Activated T-helper 1 cell treated with anti-CD3 and anti-CD28 coated beads, Interleukin-12 subunit alpha, Interleukin-12 subunit beta, Interleukin-2, Interleukin-4 antibody, amounts not matched to agents 30 ng/mL and 10 ng/mL and 1 ng/mL, durations not matched to agents 14 hours and 24 hours and 36 hours (primary cell): Measurements from ENCODE around the gene RECQL5. TPM values are rescaled to one million over a fixed set of nuclear protein-coding genes. Genes with fewer than 3 reads are reported as not detected.

ENCODE experiments used
- DNase-seq: peaks from one replicate; pipeline ENCODE4 v3.0.0; 2021; ENCODE audit warnings: low spot score
- H3K27ac Mint-ChIP-seq: one replicate; pipeline ENCODE4 v1.8.0; 2021; ENCODE audit warnings: mild to moderate bottlenecking, mixed read lengths
- H3K27me3 Mint-ChIP-seq: one replicate; pipeline ENCODE4 v1.8.0; 2022; ENCODE audit warnings: mild to moderate bottlenecking, moderate library complexity, mixed read lengths; ENCODE audit not compliant: insufficient read depth
- H3K36me3 Mint-ChIP-seq: one replicate; pipeline ENCODE4 v1.8.0; 2021; ENCODE audit warnings: low read depth, mixed read lengths
- H3K4me1 Mint-ChIP-seq: one replicate; pipeline ENCODE4 v1.8.0; 2021; ENCODE audit warnings: low read depth, mixed read lengths
- H3K4me3 Mint-ChIP-seq: one replicate; pipeline ENCODE4 v1.8.0; 2021; ENCODE audit warnings: mild to moderate bottlenecking, moderate library complexity, mixed read lengths
- H3K9me3 Mint-ChIP-seq: one replicate; pipeline ENCODE4 v1.8.0; 2021; ENCODE audit warnings: mixed read lengths
- intact Hi-C: fragments of 100-400 bp; cut with micrococcal nuclease; formaldehyde crosslinking; loops from one replicate; pipeline ENCODE4 v1.15.1; 2024
- total RNA-seq: library from RNA; stranded (reverse); gene quantifications from 2 replicates; pipeline ENCODE4 v1.2.3, GENCODE V29; 2022

The RECQL5 gene
- total RNA-seq, 1 donor from 2014 or later, result 34.1 TPM

- Mint-ChIP-seq H3K4me1 (peaks cover 16% of the 10 kb centered on the region), H3K4me3 (no peak overlapping the region), H3K36me3 (peaks cover 28% of the 10 kb centered on the region), H3K27ac (peak overlapping the region; percentile 6), H3K27me3 (no peaks in the 10 kb centered on the region), H3K9me3 (no peaks in the 10 kb centered on the region)
- DNase-seq, result no peak
- intact Hi-C loops, result no loop called here
Measured at GRCh38 chr17:75695141-75695829, 28.3 kb upstream of the RECQL5 start.

- intact Hi-C loops, result no loop called here
- H3K4me3 Mint-ChIP-seq, result no peak overlapping the region
- no peak overlapping the region for H3K27ac Mint-ChIP-seq
- DNase-seq, result no peak
- H3K36me3 Mint-ChIP-seq, result peaks cover 29% of the 10 kb centered on the region
- H3K27me3 Mint-ChIP-seq, result no peaks in the 10 kb centered on the region
- peaks cover 24% of the 10 kb centered on the region for H3K4me1 Mint-ChIP-seq
- no peaks in the 10 kb centered on the region for H3K9me3 Mint-ChIP-seq
Measured at GRCh38 chr17:75694536-75694935, 27.6 kb upstream of the RECQL5 start.

DNA sequence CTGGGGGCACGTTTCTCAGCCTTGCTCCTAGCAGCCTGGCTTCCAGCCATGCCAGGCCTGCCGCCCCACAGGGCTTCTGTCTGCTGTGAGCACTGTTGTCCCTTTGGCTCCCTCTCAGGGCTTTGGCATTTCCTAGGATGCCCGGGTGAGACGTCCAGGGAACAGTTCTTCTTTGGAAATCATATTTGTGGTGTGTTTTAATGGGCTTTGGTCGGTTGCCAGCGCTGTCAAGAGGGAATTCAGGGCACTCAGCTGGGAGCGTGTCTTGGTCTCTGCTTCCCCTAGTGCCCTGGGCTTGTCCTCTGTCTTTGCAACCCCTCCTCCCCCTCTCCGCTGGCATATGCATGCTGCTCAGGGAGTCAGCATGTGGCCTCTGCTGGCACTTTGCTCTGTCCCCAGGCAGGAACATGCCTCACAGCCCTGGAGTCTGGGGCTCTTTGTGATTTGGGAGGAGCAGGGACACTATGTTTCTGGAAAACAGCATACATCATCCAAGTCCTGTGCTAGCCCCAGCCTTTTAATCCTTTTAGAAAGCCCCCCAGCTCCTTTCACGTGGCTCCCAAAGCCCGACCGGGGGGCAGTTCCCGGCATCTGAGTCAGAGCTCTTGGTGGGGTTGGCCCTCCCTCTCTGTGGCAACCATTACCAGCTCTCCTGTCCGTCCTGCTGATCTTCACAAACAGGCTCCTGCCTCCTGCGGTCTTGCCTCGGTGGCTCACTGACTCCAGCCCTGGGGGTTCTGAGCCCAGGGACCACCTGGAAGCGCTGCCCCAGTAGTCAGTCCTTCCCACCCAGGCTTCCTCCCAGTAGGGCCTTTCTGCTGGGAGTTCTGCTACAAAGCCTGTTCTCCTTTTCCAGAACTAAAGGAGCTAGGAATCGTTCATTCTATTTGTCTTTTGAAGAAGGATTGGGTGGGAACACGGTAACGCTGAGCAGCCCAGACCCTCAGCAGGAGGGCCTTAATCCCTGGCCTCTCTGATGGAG is 26.8 kb upstream of the RECQL5 start:
- intact Hi-C loops, result no loop called here
- Mint-ChIP-seq H3K27ac (no peak overlapping the region), H3K27me3 (no peaks in the 10 kb centered on the region), H3K4me3 (no peak overlapping the region), H3K9me3 (no peaks in the 10 kb centered on the region), H3K36me3 (peaks cover 27% of the 10 kb centered on the region), H3K4me1 (peaks cover 31% of the 10 kb centered on the region)
- DNase-seq, result no peak

DNA sequence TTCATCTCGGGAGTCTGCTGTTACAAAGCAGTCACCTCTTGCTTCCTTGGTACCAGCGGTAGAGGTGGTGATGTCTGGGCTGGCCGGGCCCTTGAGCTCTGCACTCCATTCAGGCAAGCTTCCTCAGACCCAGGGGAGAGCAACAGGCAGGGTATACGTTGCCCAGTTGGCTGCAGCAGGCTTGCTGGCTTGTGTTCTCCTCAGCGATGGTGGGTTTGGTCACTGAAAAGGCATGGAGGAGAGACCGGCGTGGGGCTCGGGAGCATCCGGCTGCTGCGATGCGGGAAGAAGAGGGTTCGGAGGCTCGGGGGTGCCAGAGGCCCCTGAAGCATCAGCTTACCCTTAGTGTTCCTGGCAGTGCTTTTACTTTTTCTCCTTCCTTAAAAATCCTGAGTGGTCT is 26.0 kb upstream of the RECQL5 start:
- no peak overlapping the region for H3K4me3 Mint-ChIP-seq
- no peak for DNase-seq
- peaks cover 26% of the 10 kb centered on the region for H3K36me3 Mint-ChIP-seq
- H3K9me3 Mint-ChIP-seq, result no peaks in the 10 kb centered on the region
- H3K27ac Mint-ChIP-seq, result no peak overlapping the region
- intact Hi-C loops, result no loop called here
- H3K4me1 Mint-ChIP-seq, result peaks cover 39% of the 10 kb centered on the region
- no peaks in the 10 kb centered on the region for H3K27me3 Mint-ChIP-seq

DNA sequence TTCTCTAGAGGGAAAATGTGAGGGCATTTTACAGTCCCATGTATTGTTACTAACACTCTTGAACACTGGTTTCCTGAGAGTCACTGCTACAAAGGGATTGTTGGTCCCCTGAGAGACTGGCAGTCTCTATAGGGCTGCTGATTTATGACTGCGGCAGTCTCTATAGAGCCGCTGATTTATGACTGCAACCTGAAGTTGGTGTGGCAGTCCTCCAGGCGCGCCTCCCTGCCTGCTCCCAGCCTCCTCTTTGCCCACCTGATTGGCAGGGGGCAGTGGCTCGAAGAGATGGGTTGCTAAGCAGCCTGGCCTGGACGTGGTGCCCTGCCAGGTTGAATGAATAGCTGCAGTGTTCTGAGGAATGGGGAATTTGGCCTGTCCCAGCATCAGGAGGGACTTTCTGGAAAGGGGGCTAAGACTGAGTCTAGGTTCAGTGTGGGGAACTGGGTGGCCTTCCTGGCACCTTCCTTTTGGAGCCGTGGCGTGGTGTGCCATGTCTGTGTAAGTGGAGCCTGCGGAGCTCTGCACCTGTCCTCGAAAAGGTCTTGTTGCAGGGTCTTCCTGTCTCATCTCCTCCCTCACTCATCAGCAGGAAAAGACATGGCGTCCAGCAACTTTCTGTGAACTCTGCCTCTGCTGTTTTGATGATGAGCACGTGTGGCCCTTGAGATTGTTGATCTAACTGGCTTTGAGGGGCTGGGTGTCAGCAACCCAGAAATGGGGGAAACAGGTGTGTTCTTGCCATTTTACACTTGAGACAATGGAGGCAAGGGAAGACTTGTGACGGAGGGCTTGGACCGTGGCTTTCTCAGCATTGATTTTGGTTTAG is 25.1 kb upstream of the RECQL5 start:
- no peak for DNase-seq
- Mint-ChIP-seq H3K4me3 (no peak overlapping the region), H3K4me1 (peaks cover 45% of the 10 kb centered on the region), H3K9me3 (no peaks in the 10 kb centered on the region), H3K27me3 (no peaks in the 10 kb centered on the region), H3K36me3 (peaks cover 24% of the 10 kb centered on the region), H3K27ac (peak overlapping the region; percentile 89)
- intact Hi-C loops, result loop anchor here (1.0 kb wide), 1 partner anchor 25 kb away; the partner anchor contains the start of genes RECQL5 and SAP30BP

- Mint-ChIP-seq H3K27me3 (no peaks in the 10 kb centered on the region), H3K27ac (peak overlapping the region; percentile 89), H3K36me3 (peaks cover 24% of the 10 kb centered on the region), H3K4me1 (peaks cover 45% of the 10 kb centered on the region), H3K9me3 (no peaks in the 10 kb centered on the region), H3K4me3 (peak overlapping the region; percentile 12)
- intact Hi-C loops, result loop anchor here (1.0 kb wide), 1 partner anchor 24 kb away; the partner anchor contains the start of genes RECQL5 and SAP30BP
- DNase-seq, result peak; percentile 39
Measured at GRCh38 chr17:75691371-75691791, 24.4 kb upstream of the RECQL5 start.

- peaks cover 58% of the 10 kb centered on the region for H3K4me1 Mint-ChIP-seq
- peak; percentile 48 for DNase-seq
- H3K4me3 Mint-ChIP-seq, result peak overlapping the region; percentile 70
- H3K36me3 Mint-ChIP-seq, result peaks cover 21% of the 10 kb centered on the region
- H3K27ac Mint-ChIP-seq, result peak overlapping the region; percentile 93
- no peaks in the 10 kb centered on the region for H3K27me3 Mint-ChIP-seq
- H3K9me3 Mint-ChIP-seq, result no peaks in the 10 kb centered on the region
- intact Hi-C loops, result no loop called here
Measured at GRCh38 chr17:75689441-75689873, 22.5 kb upstream of the RECQL5 start.

GRCh38 chr17:75688209-75688825 is 21.4 kb upstream of the RECQL5 start:
- Mint-ChIP-seq H3K27ac (peak overlapping the region; percentile 93), H3K36me3 (peaks cover 18% of the 10 kb centered on the region), H3K4me1 (peaks cover 62% of the 10 kb centered on the region), H3K9me3 (no peaks in the 10 kb centered on the region), H3K4me3 (peak overlapping the region; percentile 53), H3K27me3 (no peaks in the 10 kb centered on the region)
- intact Hi-C loops, result no loop called here
- DNase-seq, result no peak

- Mint-ChIP-seq H3K4me3 (no peak overlapping the region), H3K9me3 (no peaks in the 10 kb centered on the region), H3K36me3 (peaks cover 11% of the 10 kb centered on the region), H3K4me1 (peaks cover 57% of the 10 kb centered on the region), H3K27ac (no peak overlapping the region), H3K27me3 (no peaks in the 10 kb centered on the region)
- intact Hi-C loops, result no loop called here
- DNase-seq, result no peak
Measured at GRCh38 chr17:75685499-75685898, 18.5 kb upstream of the RECQL5 start.

- Mint-ChIP-seq H3K4me3 (no peak overlapping the region), H3K9me3 (no peaks in the 10 kb centered on the region), H3K27me3 (no peaks in the 10 kb centered on the region), H3K4me1 (peaks cover 51% of the 10 kb centered on the region), H3K27ac (no peak overlapping the region), H3K36me3 (peaks cover 14% of the 10 kb centered on the region)
- no peak for DNase-seq
- intact Hi-C loops, result no loop called here
Measured at GRCh38 chr17:75684924-75685323, 18.0 kb upstream of the RECQL5 start.

- Mint-ChIP-seq H3K27me3 (no peaks in the 10 kb centered on the region), H3K36me3 (peaks cover 15% of the 10 kb centered on the region), H3K4me3 (no peak overlapping the region), H3K9me3 (no peaks in the 10 kb centered on the region), H3K4me1 (peaks cover 45% of the 10 kb centered on the region), H3K27ac (no peak overlapping the region)
- intact Hi-C loops, result no loop called here
- no peak for DNase-seq
Measured at GRCh38 chr17:75684249-75684648, 17.3 kb upstream of the RECQL5 start.

- H3K9me3 Mint-ChIP-seq, result no peaks in the 10 kb centered on the region
- intact Hi-C loops, result no loop called here
- peaks cover 38% of the 10 kb centered on the region for H3K4me1 Mint-ChIP-seq
- no peak overlapping the region for H3K4me3 Mint-ChIP-seq
- no peak for DNase-seq
- H3K36me3 Mint-ChIP-seq, result peaks cover 15% of the 10 kb centered on the region
- H3K27ac Mint-ChIP-seq, result no peak overlapping the region
- no peaks in the 10 kb centered on the region for H3K27me3 Mint-ChIP-seq
Measured at GRCh38 chr17:75683583-75683982, 16.6 kb upstream of the RECQL5 start.
